Naive B cell (primary cell): ENCODE results near the gene PRKCA. TPM values are rescaled to one million over a fixed set of nuclear protein-coding genes. Genes with fewer than 3 reads are reported as not detected.

Experiments used
- ATAC-seq, 2 donors: fragments of 150-1000 bp; cut with Tn5 transposase; 2 replicates each; pipeline ENCODE4 v1.10.0; 2021; ENCODE audit warnings: low read depth in 2 of 2, mild to moderate bottlenecking in 2 of 2, moderate library complexity in 2 of 2
- DNase-seq: peaks from one replicate; pipeline ENCODE4 v3.0.0; 2022
- H3K27ac Mint-ChIP-seq, 6 donors: one replicate each; pipeline ENCODE4 v1.8.0; 2020 to 2022; ENCODE audit warnings: mild to moderate bottlenecking in 6 of 6, mixed read lengths in 6 of 6, moderate library complexity in 5 of 6, inconsistent platforms in 2 of 6
- H3K27me3 Mint-ChIP-seq, 3 donors: one replicate each; pipeline ENCODE4 v1.8.0; 2021 to 2022; ENCODE audit warnings: mixed read lengths in 3 of 3, mild to moderate bottlenecking in 1 of 3
- H3K36me3 Mint-ChIP-seq, 2 donors: one replicate each; pipeline ENCODE4 v1.8.0; 2020 to 2022; ENCODE audit warnings: mixed read lengths in 2 of 2, inconsistent platforms in 1 of 2, mild to moderate bottlenecking in 1 of 2
- H3K4me1 Mint-ChIP-seq, 3 donors: one replicate each; pipeline ENCODE4 v1.8.0; 2020 to 2022; ENCODE audit warnings: mixed read lengths in 3 of 3, inconsistent platforms in 1 of 3, mild to moderate bottlenecking in 1 of 3, moderate library complexity in 1 of 3
- H3K4me3 Mint-ChIP-seq, 8 donors: one replicate each; pipeline ENCODE4 v1.8.0; 2020 to 2022; ENCODE audit warnings: mild to moderate bottlenecking in 8 of 8, mixed read lengths in 8 of 8, moderate library complexity in 8 of 8, inconsistent platforms in 2 of 8
- H3K9me3 Mint-ChIP-seq, 7 donors: one replicate each; pipeline ENCODE4 v1.8.0; 2020 to 2022; ENCODE audit warnings: mixed read lengths in 7 of 7, mild to moderate bottlenecking in 5 of 7, inconsistent platforms in 2 of 7, moderate library complexity in 1 of 7
- polyA plus RNA-seq, 6 donors: library from polyadenylated mRNA; unstranded; fragments of 300-500 nt; fragmentation: Illumina TruSeq; gene quantifications; one replicate each; pipeline ENCODE4 v1.2.3, GENCODE V29; 2021; ENCODE audit warnings: low read depth in 6 of 6

Gene PRKCA
- polyA plus RNA-seq, 6 donors from 2014 or later, result 0.03 to 0.06 TPM; not detected in 4

- no peak overlapping the region for H3K27ac Mint-ChIP-seq
Observed at GRCh38 chr17:66507982-66508760, 205.8 kb downstream of the PRKCA start.

GRCh38 chr17:66508896-66509844 is 206.8 kb downstream of the PRKCA start:
- Mint-ChIP-seq H3K27ac (no peak overlapping the region), H3K4me1 (no peaks in the 10 kb centered on the region), H3K9me3 (peaks cover 0 to 6% (median 0%) of the 10 kb centered on the region in 7 donors), H3K36me3 (no peaks in the 10 kb centered on the region), H3K27me3 (peaks cover 0 to 5% (median 4%) of the 10 kb centered on the region in 3 donors), H3K4me3 (no peak overlapping the region)
- ATAC-seq (no peak), DNase-seq (no peak)

More at GRCh38 chr17:66507982-66508760, 205.8 kb downstream of the PRKCA start:
- H3K9me3 Mint-ChIP-seq, result peaks cover 0 to 6% (median 0%) of the 10 kb centered on the region in 7 donors
- H3K4me3 Mint-ChIP-seq, result no peak overlapping the region
- ATAC-seq, result no peak
- H3K27me3 Mint-ChIP-seq, result peaks cover 0 to 5% (median 4%) of the 10 kb centered on the region in 3 donors
- H3K36me3 Mint-ChIP-seq, result no peaks in the 10 kb centered on the region
- DNase-seq, result no peak
- no peaks in the 10 kb centered on the region for H3K4me1 Mint-ChIP-seq

GRCh38 chr17:66509926-66510325 is 207.5 kb downstream of the PRKCA start:
- Mint-ChIP-seq H3K36me3 (no peaks in the 10 kb centered on the region), H3K27me3 (peaks cover 0 to 5% (median 4%) of the 10 kb centered on the region in 3 donors), H3K4me3 (no peak overlapping the region), H3K27ac (no peak overlapping the region), H3K9me3 (peaks cover 0 to 6% (median 0%) of the 10 kb centered on the region in 7 donors), H3K4me1 (no peaks in the 10 kb centered on the region)
- DNase-seq, result no peak
- ATAC-seq, result no peak

- Mint-ChIP-seq H3K4me1 (no peaks in the 10 kb centered on the region), H3K27ac (no peak overlapping the region), H3K36me3 (no peaks in the 10 kb centered on the region), H3K4me3 (no peak overlapping the region), H3K9me3 (peaks cover 0 to 6% (median 0%) of the 10 kb centered on the region in 7 donors), H3K27me3 (peaks cover 0 to 4% (median 0%) of the 10 kb centered on the region in 3 donors)
- no peak for ATAC-seq
- no peak for DNase-seq
Observed at GRCh38 chr17:66511135-66511534, 208.7 kb downstream of the PRKCA start.

GRCh38 chr17:66514227-66514806 is 211.9 kb downstream of the PRKCA start:
- Mint-ChIP-seq H3K4me3 (no peak overlapping the region), H3K9me3 (no peaks in the 10 kb centered on the region), H3K27me3 (peaks cover 0 to 7% (median 4%) of the 10 kb centered on the region in 3 donors), H3K36me3 (no peaks in the 10 kb centered on the region), H3K27ac (no peak overlapping the region), H3K4me1 (no peaks in the 10 kb centered on the region)
- DNase-seq (no peak), ATAC-seq (no peak)

GRCh38 chr17:66515974-66516373 is 213.6 kb downstream of the PRKCA start:
- H3K4me3 Mint-ChIP-seq, result no peak overlapping the region
- ATAC-seq, result no peak

GRCh38 chr17:66517336-66518009 is 215.1 kb downstream of the PRKCA start:
- Mint-ChIP-seq H3K27ac (peak overlapping the region in 1 of 6 donors; percentile 86), H3K9me3 (no peaks in the 10 kb centered on the region), H3K4me3 (no peak overlapping the region), H3K27me3 (peaks cover 0 to 7% (median 4%) of the 10 kb centered on the region in 3 donors), H3K4me1 (no peaks in the 10 kb centered on the region), H3K36me3 (no peaks in the 10 kb centered on the region)
- ATAC-seq (no peak), DNase-seq (no peak)

More at GRCh38 chr17:66515974-66516373, 213.6 kb downstream of the PRKCA start:
- H3K36me3 Mint-ChIP-seq, result no peaks in the 10 kb centered on the region
- no peaks in the 10 kb centered on the region for H3K9me3 Mint-ChIP-seq
- no peaks in the 10 kb centered on the region for H3K4me1 Mint-ChIP-seq
- no peak overlapping the region for H3K27ac Mint-ChIP-seq
- peaks cover 0 to 7% (median 4%) of the 10 kb centered on the region in 3 donors for H3K27me3 Mint-ChIP-seq
- DNase-seq, result no peak

- Mint-ChIP-seq H3K4me1 (no peaks in the 10 kb centered on the region), H3K4me3 (no peak overlapping the region), H3K9me3 (no peaks in the 10 kb centered on the region), H3K27me3 (peaks cover 0 to 7% (median 0%) of the 10 kb centered on the region in 3 donors), H3K36me3 (no peaks in the 10 kb centered on the region), H3K27ac (peak overlapping the region in 1 of 6 donors; percentile 76)
- no peak for ATAC-seq
- no peak for DNase-seq
Observed at GRCh38 chr17:66518108-66518507, 215.7 kb downstream of the PRKCA start.

- no peaks in the 10 kb centered on the region for H3K4me1 Mint-ChIP-seq
- DNase-seq (no peak), ATAC-seq (no peak)
- no peaks in the 10 kb centered on the region for H3K36me3 Mint-ChIP-seq
- H3K4me3 Mint-ChIP-seq, result no peak overlapping the region
- H3K27me3 Mint-ChIP-seq, result peaks cover 0 to 7% (median 0%) of the 10 kb centered on the region in 3 donors
- no peaks in the 10 kb centered on the region for H3K9me3 Mint-ChIP-seq
- H3K27ac Mint-ChIP-seq, result no peak overlapping the region
Observed at GRCh38 chr17:66518677-66519076, 216.3 kb downstream of the PRKCA start.

GRCh38 chr17:66519154-66519553 is 216.7 kb downstream of the PRKCA start:
- ATAC-seq, result no peak
- H3K27ac Mint-ChIP-seq, result no peak overlapping the region
- peaks cover 0 to 7% (median 0%) of the 10 kb centered on the region in 3 donors for H3K27me3 Mint-ChIP-seq
- no peak overlapping the region for H3K4me3 Mint-ChIP-seq
- no peak for DNase-seq
- no peaks in the 10 kb centered on the region for H3K4me1 Mint-ChIP-seq
- no peaks in the 10 kb centered on the region for H3K36me3 Mint-ChIP-seq
- no peaks in the 10 kb centered on the region for H3K9me3 Mint-ChIP-seq

- no peak for ATAC-seq
- no peak overlapping the region for H3K4me3 Mint-ChIP-seq
- H3K27me3 Mint-ChIP-seq, result peaks cover 0 to 7% (median 0%) of the 10 kb centered on the region in 3 donors
- no peak overlapping the region for H3K27ac Mint-ChIP-seq
- H3K9me3 Mint-ChIP-seq, result peaks cover 0 to 7% (median 1%) of the 10 kb centered on the region in 7 donors
- no peaks in the 10 kb centered on the region for H3K4me1 Mint-ChIP-seq
- no peak for DNase-seq
- peaks cover 0 to 4% of the 10 kb centered on the region in 2 donors for H3K36me3 Mint-ChIP-seq
Observed at GRCh38 chr17:66520999-66521398, 218.6 kb downstream of the PRKCA start.

- no peak for DNase-seq
- ATAC-seq, result no peak
- H3K27ac Mint-ChIP-seq, result no peak overlapping the region
- no peaks in the 10 kb centered on the region for H3K27me3 Mint-ChIP-seq
- no peaks in the 10 kb centered on the region for H3K4me1 Mint-ChIP-seq
- H3K4me3 Mint-ChIP-seq, result no peak overlapping the region
- H3K9me3 Mint-ChIP-seq, result peaks cover 0 to 7% (median 1%) of the 10 kb centered on the region in 7 donors
- H3K36me3 Mint-ChIP-seq, result peaks cover 0 to 4% of the 10 kb centered on the region in 2 donors
Observed at GRCh38 chr17:66522591-66523272, 220.3 kb downstream of the PRKCA start.
